H9 (cell line): ENCODE data around the gene CLINT1. TPM values are rescaled to one million over a fixed set of nuclear protein-coding genes. Genes with fewer than 3 reads are reported as not detected.

Experiments
- DNase-seq: peaks from one replicate; pipeline ENCODE4 v3.0.0-alpha.2; 2017
- H2AFZ ChIP-seq: one replicate; pipeline ENCODE4 v1.6.1; 2013; ENCODE audit warnings: mild to moderate bottlenecking, low read length, control low read depth, moderate library complexity
- H2AK5ac ChIP-seq: 2 replicates; pipeline ENCODE4 v1.6.1; 2013; ENCODE audit warnings: low read length, control low read depth, mixed read lengths; ENCODE audit not compliant: insufficient read length
- H2BK120ac ChIP-seq: one replicate; pipeline ENCODE4 v1.6.1; 2013; ENCODE audit warnings: low read depth, mild to moderate bottlenecking, low read length, control low read depth, inconsistent platforms; ENCODE audit not compliant: poor library complexity, severe bottlenecking
- H2BK12ac ChIP-seq: 2 replicates; pipeline ENCODE4 v1.6.1; 2013; ENCODE audit warnings: low read length, control low read depth, mixed read lengths, low read depth; ENCODE audit not compliant: insufficient read length
- H2BK15ac ChIP-seq: 2 replicates; pipeline ENCODE4 v1.6.1; 2013; ENCODE audit warnings: low read depth, low read length, control low read depth
- H2BK20ac ChIP-seq: one replicate; pipeline ENCODE4 v1.6.1; 2013; ENCODE audit warnings: low read depth, mild to moderate bottlenecking, low read length, control low read depth, inconsistent platforms; ENCODE audit not compliant: poor library complexity, severe bottlenecking
- H2BK5ac ChIP-seq: 2 replicates; pipeline ENCODE4 v1.6.1; 2013; ENCODE audit warnings: low read length, control low read depth, mixed read lengths; ENCODE audit not compliant: insufficient read length
- H3K14ac ChIP-seq: 2 replicates; pipeline ENCODE4 v1.6.1; 2013; ENCODE audit warnings: low read length, control low read depth; ENCODE audit not compliant: insufficient read depth
- H3K18ac ChIP-seq: 2 replicates; pipeline ENCODE4 v1.6.1; 2013; ENCODE audit warnings: low read depth, mild to moderate bottlenecking, mixed read lengths, low read length, control low read depth; ENCODE audit not compliant: insufficient read length
- H3K23ac ChIP-seq: 2 replicates; pipeline ENCODE4 v1.6.1; 2013; ENCODE audit warnings: low read length, control low read depth, mixed read lengths, low read depth; ENCODE audit not compliant: insufficient read length
- H3K23me2 ChIP-seq: 2 replicates; pipeline ENCODE4 v1.6.1; 2013; ENCODE audit warnings: low read depth, mild to moderate bottlenecking, mixed read lengths, low read length, control low read depth; ENCODE audit not compliant: insufficient read length, poor library complexity, severe bottlenecking
- H3K27ac ChIP-seq: 2 replicates; pipeline ENCODE4 v1.5.1; 2013; ENCODE audit warnings: low read length, control low read depth, mixed read lengths, low read depth; ENCODE audit not compliant: insufficient read length
- H3K27me3 ChIP-seq: 2 replicates; pipeline ENCODE4 v1.6.1; 2013; ENCODE audit warnings: low read length, control low read depth, inconsistent platforms; ENCODE audit not compliant: insufficient read depth
- H3K4ac ChIP-seq: 2 replicates; pipeline ENCODE4 v1.6.1; 2013; ENCODE audit warnings: low read depth, mild to moderate bottlenecking, control low read depth, inconsistent platforms, low read length, moderate library complexity
- H3K4me1 ChIP-seq: 2 replicates; pipeline ENCODE4 v1.6.1; 2013; ENCODE audit warnings: low read length, control low read depth, inconsistent platforms; ENCODE audit not compliant: insufficient read depth
- H3K4me2 ChIP-seq: 2 replicates; pipeline ENCODE4 v1.6.1; 2013; ENCODE audit warnings: low read length, control low read depth, mixed read lengths; ENCODE audit not compliant: insufficient read length, insufficient read depth
- H3K56ac ChIP-seq: 2 replicates; pipeline ENCODE4 v1.6.1; 2013; ENCODE audit warnings: low read depth, mild to moderate bottlenecking, mixed read lengths, low read length, control low read depth; ENCODE audit not compliant: insufficient read length
- H3K79me1 ChIP-seq: 2 replicates; pipeline ENCODE4 v1.6.1; 2013; ENCODE audit warnings: low read depth, mild to moderate bottlenecking, moderate library complexity, low read length, control low read depth, inconsistent platforms; ENCODE audit not compliant: insufficient read depth, poor library complexity, severe bottlenecking
- H3K79me2 ChIP-seq: 2 replicates; pipeline ENCODE4 v1.6.1; 2013; ENCODE audit warnings: low read length, control low read depth, inconsistent platforms; ENCODE audit not compliant: insufficient read depth
- H3K9ac ChIP-seq: 2 replicates; pipeline ENCODE4 v1.6.1; 2013; ENCODE audit warnings: low read length, control low read depth, mixed read lengths; ENCODE audit not compliant: insufficient read length; ENCODE audit errors: extremely low read depth
- H3K9me3 ChIP-seq: one replicate; pipeline ENCODE4 v1.6.1; 2013; ENCODE audit warnings: low read depth, low read length, inconsistent platforms; ENCODE audit not compliant: control insufficient read depth
- H3T11ph ChIP-seq: one replicate; pipeline ENCODE4 v1.6.1; 2013; ENCODE audit warnings: mild to moderate bottlenecking, low read length, control low read depth, inconsistent platforms
- H4K20me1 ChIP-seq: one replicate; pipeline ENCODE4 v1.6.1; 2013; ENCODE audit not compliant: control insufficient read depth, insufficient read length, insufficient read depth
- H4K5ac ChIP-seq: 2 replicates; pipeline ENCODE4 v1.6.1; 2013; ENCODE audit warnings: low read depth, mild to moderate bottlenecking, mixed read lengths, low read length, control low read depth; ENCODE audit not compliant: insufficient read length
- H4K8ac ChIP-seq: replicated peaks from 2 replicates; pipeline ENCODE4 v1.6.1; 2013; ENCODE audit warnings: low read length, control low read depth, mixed read lengths, low read depth; ENCODE audit not compliant: insufficient read length
- H4K91ac ChIP-seq: 2 replicates; pipeline ENCODE4 v1.6.1; 2013; ENCODE audit warnings: low read depth, mild to moderate bottlenecking, moderate library complexity, mixed read lengths, low read length, control low read depth; ENCODE audit not compliant: insufficient read length
- H3K27ac Mint-ChIP-seq, 3 experiments: 2 replicates in 2 of 3; 3 replicates in 1 of 3; pipeline ENCODE4 v1.8.0; 2020 to 2021; ENCODE audit warnings: mixed read lengths in 3 of 3, mild to moderate bottlenecking in 1 of 3, moderate library complexity in 1 of 3
- H3K27me3 Mint-ChIP-seq: 2 replicates; pipeline ENCODE4 v1.8.0; 2021; ENCODE audit warnings: low read depth, mild to moderate bottlenecking, moderate library complexity, mixed read lengths
- H3K36me3 Mint-ChIP-seq, 3 experiments: 2 replicates in 2 of 3; 3 replicates in 1 of 3; pipeline ENCODE4 v1.8.0; 2020 to 2021; ENCODE audit warnings: low read depth in 3 of 3, mixed read lengths in 3 of 3; ENCODE audit not compliant: insufficient read depth in 1 of 3
- H3K4me1 Mint-ChIP-seq, 2 experiments: 2 replicates each; pipeline ENCODE4 v1.8.0; 2020; ENCODE audit warnings: mixed read lengths in 2 of 2
- H3K4me3 Mint-ChIP-seq, 2 experiments: 2 replicates in 1 of 2; 3 replicates in 1 of 2; pipeline ENCODE4 v1.8.0; 2020 to 2021; ENCODE audit warnings: mild to moderate bottlenecking in 2 of 2, mixed read lengths in 2 of 2, moderate library complexity in 1 of 2
- H3K9me3 Mint-ChIP-seq, 2 experiments: 2 replicates in 1 of 2; 3 replicates in 1 of 2; pipeline ENCODE4 v1.8.0; 2020; ENCODE audit warnings: mild to moderate bottlenecking in 2 of 2, mixed read lengths in 2 of 2, moderate library complexity in 1 of 2
- CTCF ChIP-seq: fragments of 200-600 bp; sonication (generic); conservative IDR thresholded peaks from 3 replicates; pipeline ENCODE4 v1.8.0; 2021; ENCODE audit warnings: antibody characterized with exemption, mild to moderate bottlenecking
- WGBS: extraction: QIAGEN DNeasy Blood & Tissue Kit; methylation state at CpG from one replicate; pipeline ENCODE4 v1.1.7; 2013; ENCODE audit warnings: missing lambda C conversion rate, low lambda C conversion rate, mixed read lengths; ENCODE audit not compliant: insufficient read length; ENCODE audit errors: extremely low coverage; 5-methylcytosine and 5-hydroxymethylcytosine counted together
- total RNA-seq: library from RNA; stranded (reverse); gene quantifications from 2 replicates; pipeline ENCODE4 v1.2.1, GENCODE V29; 2021

Gene CLINT1
- total RNA-seq, 1 experiment from 2014 or later = 79.1 TPM

GRCh38 chr5:157799578-157799977 lies 59.4 kb downstream of the CLINT1 start:
- Histone ChIP-seq H3K23me2 (no peaks in the 10 kb centered on the region), H3K9me3 (no peaks in the 10 kb centered on the region), H2BK12ac (no peak overlapping the region), H3K23ac (no peak overlapping the region), H4K91ac (no peak overlapping the region), H3K79me2 (no peaks in the 10 kb centered on the region), H2BK20ac (no peak overlapping the region), H3K4me2 (no peak overlapping the region), H3K4me1 (no peaks in the 10 kb centered on the region), H3K4ac (no peak overlapping the region), H2AFZ (no peak overlapping the region), H2BK5ac (no peak overlapping the region), H4K20me1 (no peaks in the 10 kb centered on the region), H3K27ac (no peak overlapping the region), H3K14ac (no peak overlapping the region), H3K27me3 (no peaks in the 10 kb centered on the region), H2BK15ac (no peak overlapping the region), H2BK120ac (no peak overlapping the region), H4K5ac (no peak overlapping the region), H3K79me1 (no peaks in the 10 kb centered on the region), H3K18ac (no peak overlapping the region), H3K9ac (no peak overlapping the region), H4K8ac (no peak overlapping the region), H3T11ph (no peak overlapping the region), H3K56ac (no peak overlapping the region), H2AK5ac (no peak overlapping the region)
- no peak for TF ChIP-seq CTCF
- no peak for DNase-seq
- Mint-ChIP-seq H3K27ac (no peak overlapping the region), H3K27me3 (no peaks in the 10 kb centered on the region), H3K4me3 (no peak overlapping the region), H3K9me3 (no peaks in the 10 kb centered on the region), H3K4me1 (no peaks in the 10 kb centered on the region), H3K36me3 (peaks cover 11 to 40% (median 38%) of the 10 kb centered on the region in 3 experiments; a peak in 6 of 7 replicates)
- no CpG with 5 or more reads among the region's 1 CpG for WGBS
